GM12872 (cell line): ENCODE results near the gene ADORA1.

Source experiments
- TF ChIP-seq, protein P1 (sequence below): IDR thresholded peaks from 3 replicates; pipeline ENCODE4 v1.5.1; 2011; ENCODE audit warnings: low read depth, mild to moderate bottlenecking, low read length, moderate library complexity; ENCODE audit not compliant: insufficient read depth

ADORA1 gene

DNA sequence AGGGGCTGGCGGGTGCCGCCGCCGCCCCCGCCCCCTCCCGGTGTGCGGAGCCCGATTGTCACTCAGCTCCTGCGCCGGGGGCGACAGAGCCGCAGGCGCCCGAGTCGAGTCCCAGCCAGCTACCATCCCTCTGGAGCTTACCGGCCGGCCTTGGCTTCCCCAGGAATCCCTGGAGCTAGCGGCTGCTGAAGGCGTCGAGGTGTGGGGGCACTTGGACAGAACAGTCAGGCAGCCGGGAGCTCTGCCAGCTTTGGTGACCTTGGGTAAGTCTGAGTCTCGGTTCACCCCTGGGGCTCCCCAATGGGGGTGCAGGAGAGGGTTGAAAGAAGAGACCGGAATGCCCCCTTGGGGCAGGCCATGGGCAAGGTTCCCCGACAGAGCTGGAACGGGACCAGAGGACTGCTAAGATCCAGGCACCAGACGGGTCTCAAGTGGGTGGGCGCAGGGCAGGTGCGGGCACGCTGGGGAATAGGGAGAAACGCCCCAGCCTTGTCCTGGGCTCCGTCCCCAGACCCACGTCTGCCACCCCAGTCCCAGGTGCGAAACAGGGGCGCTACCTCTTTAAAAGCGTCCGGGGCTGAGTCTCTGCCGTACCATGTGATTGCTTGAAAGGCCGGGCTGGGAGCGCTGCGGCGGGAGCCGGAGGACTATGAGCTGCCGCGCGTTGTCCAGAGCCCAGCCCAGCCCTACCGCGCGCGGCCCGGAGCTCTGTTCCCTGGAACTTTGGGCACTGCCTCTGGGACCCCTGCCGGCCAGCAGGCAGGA lies at the start of gene ADORA1:
Gene ADORA1, plus strand, starts transcription at position 61 of the 765 bp plus-strand sequence. CDS start 1,116 bp downstream, outside the sequence.
- TF ChIP-seq, protein P1, sequence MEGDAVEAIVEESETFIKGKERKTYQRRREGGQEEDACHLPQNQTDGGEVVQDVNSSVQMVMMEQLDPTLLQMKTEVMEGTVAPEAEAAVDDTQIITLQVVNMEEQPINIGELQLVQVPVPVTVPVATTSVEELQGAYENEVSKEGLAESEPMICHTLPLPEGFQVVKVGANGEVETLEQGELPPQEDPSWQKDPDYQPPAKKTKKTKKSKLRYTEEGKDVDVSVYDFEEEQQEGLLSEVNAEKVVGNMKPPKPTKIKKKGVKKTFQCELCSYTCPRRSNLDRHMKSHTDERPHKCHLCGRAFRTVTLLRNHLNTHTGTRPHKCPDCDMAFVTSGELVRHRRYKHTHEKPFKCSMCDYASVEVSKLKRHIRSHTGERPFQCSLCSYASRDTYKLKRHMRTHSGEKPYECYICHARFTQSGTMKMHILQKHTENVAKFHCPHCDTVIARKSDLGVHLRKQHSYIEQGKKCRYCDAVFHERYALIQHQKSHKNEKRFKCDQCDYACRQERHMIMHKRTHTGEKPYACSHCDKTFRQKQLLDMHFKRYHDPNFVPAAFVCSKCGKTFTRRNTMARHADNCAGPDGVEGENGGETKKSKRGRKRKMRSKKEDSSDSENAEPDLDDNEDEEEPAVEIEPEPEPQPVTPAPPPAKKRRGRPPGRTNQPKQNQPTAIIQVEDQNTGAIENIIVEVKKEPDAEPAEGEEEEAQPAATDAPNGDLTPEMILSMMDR, result no peak

DNA sequence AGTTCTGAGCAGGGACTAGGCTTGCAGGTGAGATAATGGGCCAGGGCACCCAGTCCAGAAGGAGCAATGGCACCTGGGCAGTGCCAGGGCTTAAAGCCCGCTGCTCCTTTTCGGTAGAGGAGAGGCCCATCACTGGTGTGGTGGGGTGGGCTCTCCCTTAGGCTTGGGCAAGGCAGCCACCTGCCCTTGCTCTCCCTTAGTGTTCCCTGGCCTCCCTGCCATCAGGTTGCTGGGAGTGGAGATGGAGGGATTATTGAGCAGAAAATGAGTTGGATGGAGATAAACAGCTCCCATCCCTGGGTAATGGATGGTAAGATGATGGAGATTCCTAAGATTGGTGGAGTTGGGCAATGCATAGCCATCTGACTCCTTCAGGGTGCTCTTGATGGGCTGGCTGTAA lies 49.6 kb upstream of the ADORA1 start:
- TF ChIP-seq, protein P1, result no peak

DNA sequence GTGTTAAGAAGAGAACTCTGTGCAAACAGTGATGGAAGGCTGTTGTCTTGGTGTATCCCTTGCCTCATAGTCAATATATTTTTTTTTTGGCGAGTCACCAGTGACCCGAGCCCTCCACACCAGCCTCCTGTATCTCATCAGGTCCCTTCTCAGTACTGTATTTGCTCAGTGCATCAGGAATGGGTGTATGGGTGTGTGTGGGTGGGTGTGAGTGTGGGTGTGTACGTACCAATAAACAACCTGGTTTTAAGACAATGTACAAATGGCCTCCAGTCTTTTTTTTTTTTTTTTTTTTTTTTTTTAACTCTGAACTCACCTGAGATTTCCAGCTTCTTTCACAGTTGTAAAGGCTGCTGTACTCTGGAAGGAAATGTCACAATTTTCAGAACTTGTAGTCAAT lies 49.0 kb upstream of the ADORA1 start:
- TF ChIP-seq, protein P1, result no peak

DNA sequence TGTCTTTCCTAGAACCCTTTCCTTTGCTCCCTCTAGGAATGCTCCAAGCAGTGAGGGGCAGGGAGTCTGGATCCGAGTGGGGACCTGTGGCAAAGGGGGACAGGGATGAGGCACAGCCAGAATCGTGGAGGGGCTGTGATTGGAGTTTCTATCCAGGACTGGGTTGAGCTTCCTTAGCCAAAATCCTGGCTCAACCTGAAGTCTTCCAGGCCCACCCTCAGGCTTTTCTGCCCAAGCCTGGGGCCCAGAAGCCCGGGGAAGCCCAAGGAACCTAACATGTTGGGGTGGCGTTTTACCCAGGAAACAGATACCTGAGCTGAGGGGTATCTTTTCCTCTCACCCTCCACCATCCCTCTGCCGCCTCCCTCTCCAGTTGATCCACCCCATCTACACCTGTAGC lies 47.1 kb upstream of the ADORA1 start:
- TF ChIP-seq, protein P1, result no peak

DNA sequence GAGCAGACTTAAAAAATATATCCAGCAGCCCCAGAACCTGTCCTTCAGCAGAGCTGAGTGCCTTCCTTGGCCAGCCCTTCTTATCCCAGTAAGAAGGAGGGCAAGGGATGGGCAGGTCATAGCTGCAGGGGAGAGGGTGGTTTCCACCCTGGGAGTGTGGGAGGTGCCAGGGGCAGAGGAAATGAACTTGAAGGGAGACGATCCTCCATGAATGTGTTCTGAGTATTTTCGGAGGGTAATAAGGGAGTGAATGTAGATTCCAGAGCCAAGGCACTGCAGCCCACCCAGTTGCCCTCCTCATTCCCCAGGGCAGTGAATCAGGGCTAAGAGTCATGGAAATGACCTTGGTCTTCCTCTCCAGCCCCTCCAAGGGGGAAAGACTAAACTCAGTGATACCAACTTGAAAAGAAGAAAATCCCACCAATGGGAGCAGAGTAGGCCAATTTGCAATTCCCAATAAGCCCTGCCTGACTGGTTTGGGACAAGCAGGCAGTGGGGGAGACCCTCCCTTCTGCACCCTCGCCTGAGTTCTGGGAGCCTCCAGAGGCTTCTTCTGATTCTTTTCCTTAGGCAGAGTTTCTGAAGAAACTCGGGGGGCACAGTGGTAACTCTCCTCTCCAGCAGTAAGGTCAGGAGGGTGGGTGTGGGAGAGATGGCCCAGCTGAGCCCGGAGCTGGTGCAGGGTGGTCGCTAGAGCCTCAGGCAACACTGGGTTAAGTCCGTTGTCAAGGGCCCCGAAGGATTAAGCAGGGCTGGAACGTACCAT lies 45.9 kb upstream of the ADORA1 start:
- TF ChIP-seq, protein P1, result no peak

DNA sequence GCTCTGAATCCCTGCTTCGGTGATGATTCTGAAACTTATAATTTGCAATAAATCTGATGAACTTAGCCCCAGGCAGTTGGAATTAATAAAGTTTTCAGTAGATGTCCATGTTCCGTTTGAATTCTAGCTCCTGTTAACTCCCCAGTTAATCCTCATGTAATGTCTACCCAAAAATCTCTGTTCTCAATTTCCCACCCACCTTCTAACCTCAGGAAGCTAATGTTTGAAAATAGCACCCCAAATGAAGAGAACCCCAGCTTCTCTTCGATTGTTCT lies 45.4 kb upstream of the ADORA1 start:
- TF ChIP-seq, protein P1, result no peak

DNA sequence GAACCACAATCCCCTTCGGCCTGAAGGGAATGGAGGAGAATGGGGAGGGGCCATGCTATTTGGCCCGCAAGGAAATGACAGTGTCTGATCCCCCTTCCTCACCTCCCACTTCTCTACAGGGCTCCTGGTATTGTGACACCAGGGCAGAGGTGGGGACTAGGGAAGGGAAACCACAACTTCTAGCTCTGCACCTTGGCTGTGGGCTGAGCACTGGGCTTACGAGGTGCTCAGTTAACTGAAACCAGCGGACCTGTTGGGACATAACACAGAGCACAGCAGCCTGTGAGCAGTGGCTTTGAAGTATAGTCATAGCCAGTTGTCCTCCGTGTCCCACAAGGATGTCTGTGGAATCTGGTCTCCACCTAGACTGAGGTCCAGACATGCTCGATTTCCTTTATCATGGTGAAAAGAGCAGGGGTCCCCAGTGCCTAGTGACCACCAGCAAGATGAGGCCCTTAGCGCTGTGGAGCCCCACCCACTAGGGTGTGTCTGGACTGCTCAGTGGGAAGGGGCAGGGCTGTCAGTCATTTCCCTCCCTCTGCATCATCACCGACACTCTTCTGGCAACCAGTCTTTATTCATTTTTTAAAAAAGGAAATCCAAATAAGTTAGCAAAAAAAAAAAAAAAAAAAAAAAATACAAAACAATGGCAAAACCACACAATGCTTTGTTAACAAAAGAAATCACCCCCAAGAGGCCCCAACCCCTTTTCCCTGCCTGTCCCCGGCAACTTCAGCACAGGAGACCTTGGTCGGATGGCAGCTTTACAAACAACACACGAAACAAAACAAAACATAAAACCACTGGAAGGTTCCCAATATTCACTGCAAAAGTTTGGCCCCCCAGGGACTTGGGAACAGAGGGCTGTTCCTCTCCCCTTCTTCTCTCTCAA lies 44.7 kb upstream of the ADORA1 start:
- TF ChIP-seq, protein P1, result no peak
